GM13977 (cell line): Measurements from ENCODE around the gene NTM.

Experiments used
- DNase-seq: peaks from one replicate; pipeline ENCODE4 v3.0.0; 2012; ENCODE audit warnings: low spot score
- CTCF ChIP-seq: IDR thresholded peaks from 2 replicates; pipeline ENCODE4 v1.5.1; 2012; ENCODE audit warnings: mild to moderate bottlenecking, control low read depth; ENCODE audit not compliant: insufficient read depth; ENCODE audit errors: extremely low read depth, missing control alignments
- in situ Hi-C: fragments of 300-500 bp; cut with MboI; formaldehyde crosslinking; loops from one replicate; pipeline ENCODE4 v1.12.0; 2022; ENCODE audit warnings: low sequenced_read_pairs, low pct_unique_long_range_greater_than_20kb, mixed read lengths, inconsistent platforms; ENCODE audit not compliant: unreplicated experiment

NTM gene

GRCh38 chr11:131667566-131667965, 297.2 kb downstream of the NTM start:
- in situ Hi-C loops: no loop called here
- DNase-seq: no peak
- TF ChIP-seq CTCF: no peak

- in situ Hi-C loops: no loop called here
- TF ChIP-seq CTCF: peak; percentile 83
- DNase-seq: peak; percentile 73
Measured at GRCh38 chr11:131668500-131669400, 298.3 kb downstream of the NTM start.

- no peak for DNase-seq
- TF ChIP-seq CTCF: no peak
- in situ Hi-C loops: no loop called here
Measured at GRCh38 chr11:131669401-131669780, 299.0 kb downstream of the NTM start.

- DNase-seq: no peak
- in situ Hi-C loops: no loop called here
- TF ChIP-seq CTCF: no peak
Measured at GRCh38 chr11:131670876-131671275, 300.5 kb downstream of the NTM start.

- DNase-seq: no peak
- TF ChIP-seq CTCF: no peak
- in situ Hi-C loops: no loop called here
Measured at GRCh38 chr11:131671320-131671719, 300.9 kb downstream of the NTM start.

- DNase-seq: no peak
- in situ Hi-C loops: no loop called here
- no peak for TF ChIP-seq CTCF
Measured at GRCh38 chr11:131671734-131672133, 301.3 kb downstream of the NTM start.
